Epidermal melanocyte (primary cell): ENCODE results near the gene MALT1.
"Not testable (repeated sequence)": the region's sequence is repeated elsewhere in the genome, so short reads cannot be mapped to it uniquely, and the experiment has no call there.

Experiments used
- DNase-seq: peaks from one replicate; pipeline ENCODE4 v3.0.0; 2011; ENCODE audit warnings: low spot score; ENCODE audit not compliant: insufficient read length

The MALT1 gene, protein sequence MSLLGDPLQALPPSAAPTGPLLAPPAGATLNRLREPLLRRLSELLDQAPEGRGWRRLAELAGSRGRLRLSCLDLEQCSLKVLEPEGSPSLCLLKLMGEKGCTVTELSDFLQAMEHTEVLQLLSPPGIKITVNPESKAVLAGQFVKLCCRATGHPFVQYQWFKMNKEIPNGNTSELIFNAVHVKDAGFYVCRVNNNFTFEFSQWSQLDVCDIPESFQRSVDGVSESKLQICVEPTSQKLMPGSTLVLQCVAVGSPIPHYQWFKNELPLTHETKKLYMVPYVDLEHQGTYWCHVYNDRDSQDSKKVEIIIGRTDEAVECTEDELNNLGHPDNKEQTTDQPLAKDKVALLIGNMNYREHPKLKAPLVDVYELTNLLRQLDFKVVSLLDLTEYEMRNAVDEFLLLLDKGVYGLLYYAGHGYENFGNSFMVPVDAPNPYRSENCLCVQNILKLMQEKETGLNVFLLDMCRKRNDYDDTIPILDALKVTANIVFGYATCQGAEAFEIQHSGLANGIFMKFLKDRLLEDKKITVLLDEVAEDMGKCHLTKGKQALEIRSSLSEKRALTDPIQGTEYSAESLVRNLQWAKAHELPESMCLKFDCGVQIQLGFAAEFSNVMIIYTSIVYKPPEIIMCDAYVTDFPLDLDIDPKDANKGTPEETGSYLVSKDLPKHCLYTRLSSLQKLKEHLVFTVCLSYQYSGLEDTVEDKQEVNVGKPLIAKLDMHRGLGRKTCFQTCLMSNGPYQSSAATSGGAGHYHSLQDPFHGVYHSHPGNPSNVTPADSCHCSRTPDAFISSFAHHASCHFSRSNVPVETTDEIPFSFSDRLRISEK

GRCh38 chr18:58671111-58671631 lies at the start of gene MALT1:
Gene MALT1, plus strand, starts transcription at chr18:58671465. Its CDS starts 179 bp downstream, at chr18:58671644.
- peak; percentile 80 for DNase-seq

GRCh38 chr18:58624011-58624410 lies 47.3 kb upstream of the MALT1 start:
- DNase-seq = no peak

- DNase-seq = no peak
These were observed 45.4 kb upstream of the MALT1 start for GRCh38 chr18:58625839-58626238.

GRCh38 chr18:58630071-58630470 lies 41.2 kb upstream of the MALT1 start:
- DNase-seq = no peak

- DNase-seq = no peak
These were observed 40.0 kb upstream of the MALT1 start for GRCh38 chr18:58631301-58631700.

DNA sequence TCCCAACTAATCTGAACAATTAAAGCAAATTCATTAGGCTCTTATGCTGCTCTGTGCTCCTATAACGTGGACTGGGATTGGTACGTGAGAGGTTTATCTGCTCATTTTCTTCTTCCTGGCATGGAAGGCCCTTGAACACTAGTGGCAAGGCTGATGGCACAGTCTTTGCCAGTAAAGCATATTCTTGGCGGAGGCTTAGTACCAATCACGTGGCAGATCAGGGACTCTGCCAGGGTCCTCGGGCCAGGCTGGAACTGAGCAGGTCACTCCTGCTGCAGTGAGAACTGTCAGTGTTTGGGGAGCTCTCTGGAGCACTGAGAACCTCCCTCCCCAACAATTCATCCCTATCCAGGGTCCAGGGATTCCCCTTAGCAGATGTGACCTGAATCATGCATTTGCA lies 38.7 kb upstream of the MALT1 start:
- DNase-seq = no peak

DNA sequence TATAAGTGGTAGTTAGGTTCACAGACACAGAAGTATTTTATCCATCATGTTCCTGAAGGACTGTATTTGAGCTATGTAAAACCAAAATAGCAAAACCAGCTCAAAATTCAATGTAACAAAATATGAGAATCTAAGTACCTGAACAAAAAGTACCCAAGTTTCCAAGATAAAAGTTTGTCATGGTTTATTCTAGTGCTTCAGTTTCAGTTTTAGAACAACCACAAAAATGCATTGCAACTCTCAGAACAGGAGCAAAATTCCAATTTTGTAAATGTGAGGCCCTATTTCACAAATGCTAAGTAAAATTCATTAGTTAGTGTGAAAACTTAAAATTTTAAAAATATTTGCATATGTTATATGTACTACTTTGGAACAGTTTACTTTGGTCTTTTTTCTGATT lies 37.4 kb upstream of the MALT1 start:
- DNase-seq = no peak

DNA sequence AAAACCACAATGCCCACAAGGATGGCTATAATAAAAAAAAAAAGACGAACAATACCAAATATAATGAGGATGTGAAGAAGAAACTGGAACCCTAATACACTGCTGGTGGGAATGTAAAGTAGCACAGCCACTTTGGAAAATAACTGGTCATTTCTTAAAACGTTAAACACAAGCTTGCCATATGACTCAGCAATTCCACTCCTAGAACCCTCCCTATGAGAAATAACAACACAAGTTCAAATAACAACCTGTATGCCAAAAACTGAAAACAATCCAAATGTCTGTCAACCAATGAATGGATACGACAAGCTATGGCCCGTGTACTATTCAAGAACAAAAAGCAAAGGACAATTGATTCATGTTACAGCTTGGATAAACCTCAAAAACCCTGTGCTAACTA lies 35.4 kb upstream of the MALT1 start:
- DNase-seq = no peak

- no peak for DNase-seq
These were observed 34.1 kb upstream of the MALT1 start for GRCh38 chr18:58637197-58637596.

DNA sequence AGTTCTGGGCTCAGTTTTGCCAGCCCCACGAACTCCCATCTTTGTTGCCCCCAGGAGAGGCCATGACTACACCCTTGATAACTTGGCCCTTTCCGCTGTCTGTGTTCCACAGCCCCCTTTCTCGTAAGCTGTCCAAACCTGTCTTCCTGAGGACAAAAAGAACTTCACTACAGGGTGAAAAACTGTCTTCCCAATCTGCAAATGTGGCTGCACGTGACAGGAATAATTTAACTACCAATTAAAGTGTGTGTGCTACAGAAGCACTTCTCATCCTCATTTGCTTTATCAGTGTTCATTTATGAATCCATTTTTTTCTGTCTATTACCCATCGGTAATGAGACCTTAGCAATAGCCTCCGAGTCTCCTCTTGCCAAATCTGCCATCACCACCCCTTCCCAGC lies 33.3 kb upstream of the MALT1 start:
- DNase-seq = no peak

GRCh38 chr18:58638441-58638840 lies 32.8 kb upstream of the MALT1 start:
- no peak for DNase-seq

DNA sequence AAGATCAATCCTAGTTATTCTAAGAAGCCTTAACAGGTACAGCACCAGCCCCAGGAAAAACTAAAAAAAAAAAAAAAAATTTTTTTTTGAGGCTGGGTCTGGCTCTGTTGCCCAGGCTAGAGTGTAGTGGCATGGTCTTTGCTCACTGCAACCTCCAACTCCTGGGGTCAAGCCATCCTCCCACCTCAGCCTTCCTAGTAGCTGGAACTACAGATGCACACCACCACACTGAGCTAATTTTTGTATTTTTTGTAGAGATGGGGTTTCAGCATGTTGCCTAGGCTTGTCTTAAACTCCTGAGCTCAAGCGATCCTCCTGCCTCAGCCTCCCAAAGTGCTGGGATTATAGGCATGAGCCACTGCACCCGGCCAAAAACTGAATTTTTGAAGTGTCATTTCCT lies 32.0 kb upstream of the MALT1 start:
- DNase-seq = no peak

DNA sequence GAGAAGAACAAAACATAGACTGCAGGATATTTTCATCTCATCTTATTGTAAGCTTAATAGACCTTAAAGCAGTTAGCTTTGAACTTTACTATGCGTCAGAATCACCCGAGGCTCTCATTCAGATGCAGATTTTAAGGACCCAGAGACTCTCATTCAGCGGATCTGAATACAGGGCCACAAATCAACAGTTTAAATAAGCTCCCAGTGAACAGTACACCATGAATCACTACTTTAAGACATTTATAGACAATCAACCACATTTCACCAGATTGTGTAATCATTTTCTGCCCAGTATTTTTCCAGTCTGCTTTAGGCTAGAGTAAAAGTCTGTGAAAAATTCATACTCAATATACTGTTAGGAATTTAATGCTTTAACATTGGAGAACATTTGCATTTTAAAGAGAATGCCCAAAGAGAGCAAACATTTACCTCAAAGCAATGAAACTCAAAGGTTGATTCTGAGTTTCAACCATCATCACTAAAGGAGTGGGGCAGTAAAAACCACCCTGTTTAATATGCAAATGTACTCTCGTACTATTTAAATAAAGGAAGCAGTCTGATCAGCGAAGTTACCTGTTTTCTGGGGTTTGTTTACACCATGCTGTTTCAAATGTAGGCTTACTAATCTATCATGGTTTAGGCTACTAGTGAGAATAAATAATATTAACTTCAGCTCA lies 31.4 kb upstream of the MALT1 start:
- DNase-seq = no peak

DNA sequence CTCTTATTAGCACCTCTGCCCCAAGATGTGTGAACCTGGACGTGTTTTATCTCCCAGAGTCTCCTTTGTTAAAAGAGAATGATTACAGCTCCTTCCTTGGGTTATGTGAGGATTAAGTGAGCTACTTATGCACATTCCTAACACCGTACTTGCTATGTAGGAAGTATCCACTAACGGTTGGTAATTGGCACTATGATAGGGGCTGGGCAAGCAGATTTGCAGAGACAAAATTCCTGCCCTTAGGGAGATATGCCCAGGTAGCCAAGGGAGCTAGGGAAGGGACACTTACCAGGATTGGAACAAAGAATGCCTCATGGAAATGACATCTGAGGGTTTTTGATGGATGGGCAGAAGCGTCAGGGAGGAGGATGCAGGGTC lies 30.8 kb upstream of the MALT1 start:
- DNase-seq = no peak

DNA sequence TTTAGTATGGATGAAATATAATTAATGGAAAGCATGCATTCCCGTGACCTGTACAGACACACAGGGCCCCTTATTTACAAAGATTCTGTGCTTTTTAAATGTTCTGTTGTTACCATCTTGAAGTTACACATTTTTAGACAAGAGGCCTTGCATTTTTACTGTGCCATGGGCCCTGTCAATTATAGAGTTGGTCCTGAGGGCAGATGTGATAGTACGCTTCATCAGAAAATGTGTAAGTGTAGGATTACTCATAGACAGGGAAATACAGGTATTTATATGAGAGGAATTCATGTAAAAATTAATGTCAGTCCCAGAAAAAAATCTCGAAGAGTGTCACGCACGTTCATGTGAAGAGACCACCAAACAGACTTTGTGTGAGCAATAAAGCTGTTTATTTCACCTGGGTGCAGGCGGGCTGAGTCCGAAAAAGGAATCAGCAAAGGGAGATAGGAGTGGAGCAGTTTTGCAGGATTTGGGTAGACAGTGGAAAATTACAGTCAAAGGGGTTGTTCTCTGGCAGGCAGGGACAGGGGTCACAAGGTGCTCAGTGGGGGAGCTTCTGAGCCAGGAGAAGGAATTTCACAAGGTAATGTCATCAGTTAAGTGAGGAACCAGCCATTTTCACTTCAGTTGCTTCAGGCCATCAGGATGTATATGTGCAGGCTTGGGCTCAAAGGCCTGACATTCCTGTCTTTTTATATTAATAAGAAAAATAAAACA lies 30.2 kb upstream of the MALT1 start:
- DNase-seq = no peak

- not testable (repeated sequence) for DNase-seq
These were observed 27.7 kb upstream of the MALT1 start for GRCh38 chr18:58643557-58643956.

DNA sequence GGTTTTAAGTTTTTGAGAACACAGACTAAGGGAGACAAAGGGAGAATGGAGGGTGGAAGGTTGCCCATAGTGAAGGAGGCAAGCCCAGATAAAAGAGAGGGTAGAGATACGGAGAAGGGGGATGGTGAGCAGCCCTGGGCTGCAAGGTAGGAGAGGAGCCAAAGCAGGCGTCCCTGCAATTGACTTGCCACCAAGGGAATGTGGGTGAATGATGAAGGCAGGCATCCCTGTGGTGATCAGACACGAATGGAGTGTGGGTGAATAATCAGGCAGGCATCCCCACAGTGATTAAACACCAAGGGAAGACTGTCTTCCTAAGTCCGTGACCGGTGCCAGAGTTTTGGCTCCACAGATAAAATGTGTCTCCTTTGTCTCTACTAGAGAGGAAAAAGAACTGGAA lies 25.9 kb upstream of the MALT1 start:
- no peak for DNase-seq

DNA sequence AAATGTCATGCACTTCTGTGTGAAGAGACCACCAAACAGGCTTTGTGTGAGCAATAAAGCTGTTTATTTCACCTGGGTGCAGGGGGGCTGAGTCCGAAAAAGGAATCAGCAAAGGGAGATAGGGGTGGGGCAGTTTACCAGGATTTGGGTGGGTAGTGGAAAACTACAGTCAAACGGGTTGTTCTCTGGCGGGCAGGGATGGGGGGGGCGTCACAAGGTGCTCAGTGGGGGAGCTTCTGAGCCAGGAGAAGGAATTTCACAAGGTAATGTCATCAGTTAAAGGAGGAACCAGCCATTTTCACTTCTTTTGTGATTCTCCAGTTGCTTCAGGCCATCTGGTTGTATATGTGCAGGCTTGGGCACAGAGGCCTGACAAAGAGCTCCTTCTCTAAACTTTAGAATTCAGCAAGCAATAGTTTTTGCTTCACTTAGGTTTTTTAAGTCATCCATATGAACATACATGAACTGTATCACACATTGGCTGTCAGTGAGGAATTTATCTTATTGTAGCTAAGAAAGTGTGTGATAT lies 24.9 kb upstream of the MALT1 start:
- DNase-seq = no peak

GRCh38 chr18:58649966-58650816 lies 21.1 kb upstream of the MALT1 start:
- no peak for DNase-seq

- not testable (repeated sequence) for DNase-seq
These were observed 20.4 kb upstream of the MALT1 start for GRCh38 chr18:58650830-58651229.
